ENCODE data around the gene GDA.

Gene GDA

DNA sequence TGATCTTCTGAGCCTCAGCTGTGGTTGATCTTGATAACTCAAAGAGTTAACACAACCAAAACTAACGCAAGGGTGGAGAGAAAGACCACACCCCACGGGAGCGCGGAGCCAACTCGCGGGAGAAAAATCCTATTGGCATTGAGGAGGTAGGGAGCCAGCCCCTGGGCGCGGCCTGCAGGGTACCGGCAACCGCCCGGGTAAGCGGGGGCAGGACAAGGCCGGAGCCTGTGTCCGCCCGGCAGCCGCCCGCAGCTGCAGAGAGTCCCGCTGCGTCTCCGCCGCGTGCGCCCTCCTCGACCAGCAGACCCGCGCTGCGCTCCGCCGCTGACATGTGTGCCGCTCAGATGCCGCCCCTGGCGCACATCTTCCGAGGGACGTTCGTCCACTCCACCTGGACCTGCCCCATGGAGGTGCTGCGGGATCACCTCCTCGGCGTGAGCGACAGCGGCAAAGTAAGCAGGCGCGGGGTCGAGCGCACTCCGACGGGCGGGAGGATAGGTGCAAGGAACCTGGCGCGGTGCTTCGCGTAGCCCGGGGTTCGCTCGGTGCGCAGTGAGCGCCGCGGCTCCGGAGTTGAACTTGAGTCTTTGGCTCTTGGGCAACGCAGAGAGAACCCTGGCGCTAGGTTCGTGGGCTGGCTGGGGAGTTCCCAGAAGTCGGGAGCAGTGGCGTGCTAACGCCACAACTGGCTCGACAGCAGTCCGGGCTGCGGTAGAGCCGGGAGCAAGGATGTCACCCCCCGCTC, at the start of gene GDA:
GDA (plus strand) TSS at position 210 of the 745 bp plus-strand sequence; CDS start at position 330, 120 bp downstream.
- in situ Hi-C loops (cut with HindIII; ENCODE audit: low sequenced_read_pairs), result no loop called here

DNA sequence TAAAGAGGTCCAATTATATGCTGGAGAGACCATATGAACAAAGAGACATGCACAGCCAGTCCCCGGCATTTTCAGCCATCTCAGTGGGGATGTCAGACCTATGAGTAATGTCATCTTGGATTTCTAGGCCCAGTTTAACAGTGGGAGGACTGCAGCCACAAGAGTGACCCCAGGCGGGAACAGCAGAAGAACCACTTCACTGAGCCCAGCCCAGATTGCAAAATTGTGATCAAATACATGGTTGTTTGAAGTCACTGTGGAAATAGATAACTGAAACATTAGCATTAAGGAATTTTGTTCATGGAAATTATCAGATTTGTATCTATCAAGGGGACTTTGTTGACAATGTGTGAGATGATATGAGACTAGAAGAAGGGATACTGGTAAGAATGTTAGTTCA, 46.7 kb upstream of the GDA start:
- in situ Hi-C loops (cut with HindIII; ENCODE audit: low sequenced_read_pairs), result no loop called here

DNA sequence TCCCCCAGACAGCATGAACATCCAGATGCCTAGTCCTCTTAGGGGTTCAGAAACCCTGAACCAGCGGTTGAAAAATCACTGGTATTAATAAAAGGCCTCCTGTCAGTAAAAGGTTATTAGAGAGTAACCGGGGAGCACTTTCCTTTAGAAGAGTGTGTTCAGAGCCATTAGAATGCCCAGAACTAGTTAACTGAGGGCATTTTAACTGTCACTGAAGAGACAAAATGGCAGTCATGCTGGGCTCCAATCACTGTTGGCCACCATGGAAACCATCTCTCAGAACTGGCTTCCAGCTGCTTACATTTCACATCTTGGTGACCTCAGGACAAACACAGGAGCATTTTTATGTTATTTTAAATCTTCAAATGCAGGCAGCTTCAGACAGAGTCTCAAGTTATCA, 36.2 kb upstream of the GDA start:
- in situ Hi-C loops (cut with HindIII; ENCODE audit: low sequenced_read_pairs), result no loop called here

DNA sequence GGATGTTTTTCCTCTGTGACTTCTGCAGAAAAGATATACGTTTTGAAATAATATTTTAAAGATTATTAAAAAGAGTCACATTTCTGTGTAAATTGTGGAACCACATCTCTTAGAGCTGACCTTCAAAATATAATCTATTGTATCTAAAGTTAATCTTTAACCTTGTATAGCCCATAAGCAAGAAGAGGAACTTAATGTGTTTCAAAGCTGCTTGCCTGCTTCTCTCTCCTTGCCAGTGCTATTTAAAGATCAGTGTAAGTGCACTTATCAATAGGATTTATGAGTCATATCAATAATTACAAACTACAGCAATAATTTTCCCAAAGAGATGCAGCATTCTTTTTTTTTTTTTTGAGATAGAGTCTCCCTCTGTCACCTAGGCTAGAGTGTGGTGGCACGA, 29.4 kb upstream of the GDA start:
- in situ Hi-C loops (cut with HindIII; ENCODE audit: low sequenced_read_pairs), result no loop called here

DNA sequence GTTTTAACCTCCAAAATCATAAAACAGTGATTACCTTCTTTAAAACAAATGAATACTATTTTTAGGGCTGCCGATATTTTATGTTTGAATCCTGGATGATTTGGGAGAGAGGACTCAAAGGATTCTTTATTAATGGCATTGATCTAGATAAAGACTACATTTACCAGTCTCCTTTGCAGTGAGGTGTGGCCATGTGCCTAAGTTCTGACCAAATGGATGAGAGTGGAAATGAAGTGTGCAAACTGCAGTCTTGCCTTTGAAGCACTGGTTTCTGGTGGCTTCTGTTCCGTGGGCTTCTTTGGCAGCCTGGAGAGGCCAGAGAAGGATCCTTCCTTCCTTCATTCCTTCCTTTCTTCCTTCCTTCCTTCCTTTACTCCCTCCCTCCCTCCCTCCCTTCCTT, 24.3 kb upstream of the GDA start:
- in situ Hi-C loops (cut with HindIII; ENCODE audit: low sequenced_read_pairs), result no loop called here

DNA sequence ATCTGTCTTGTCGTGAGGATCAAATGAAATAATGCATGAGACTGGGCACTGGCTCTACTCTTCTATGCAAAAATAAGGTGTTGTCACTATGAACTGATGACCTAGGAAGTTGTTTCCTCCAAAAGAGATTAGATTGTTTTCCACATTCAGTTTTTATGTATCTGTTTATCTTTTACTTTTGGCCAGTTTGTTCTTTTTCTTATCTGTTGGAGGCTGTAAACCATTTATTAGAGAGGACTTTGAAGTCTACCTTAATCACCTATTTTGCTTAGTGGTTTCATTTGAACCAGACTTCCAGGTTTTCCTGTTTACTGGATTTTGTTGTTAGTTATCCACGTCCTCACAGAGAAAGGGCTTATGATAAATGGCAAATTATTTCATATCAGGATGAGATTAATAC, 21.5 kb upstream of the GDA start:
- in situ Hi-C loops (cut with HindIII; ENCODE audit: low sequenced_read_pairs), result no loop called here

DNA sequence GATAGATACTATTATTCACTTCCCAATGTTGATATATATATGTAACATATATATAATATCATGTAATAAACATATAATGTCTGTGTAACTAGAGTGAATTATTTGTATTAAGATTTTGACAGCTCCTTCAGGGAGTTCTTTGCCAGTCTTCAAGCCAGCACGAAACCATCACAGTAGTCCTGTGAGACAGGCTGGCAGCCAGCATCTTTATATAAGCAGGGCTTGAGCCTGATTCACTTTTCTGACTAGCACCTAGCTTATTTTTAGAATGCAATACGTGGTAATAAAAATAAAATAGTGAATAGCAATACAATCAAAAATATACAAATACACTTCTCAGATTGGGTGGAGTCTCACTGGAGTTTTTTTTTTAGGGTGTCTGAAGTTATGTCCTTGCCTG, 20.7 kb upstream of the GDA start:
- in situ Hi-C loops (cut with HindIII; ENCODE audit: low sequenced_read_pairs), result no loop called here

DNA sequence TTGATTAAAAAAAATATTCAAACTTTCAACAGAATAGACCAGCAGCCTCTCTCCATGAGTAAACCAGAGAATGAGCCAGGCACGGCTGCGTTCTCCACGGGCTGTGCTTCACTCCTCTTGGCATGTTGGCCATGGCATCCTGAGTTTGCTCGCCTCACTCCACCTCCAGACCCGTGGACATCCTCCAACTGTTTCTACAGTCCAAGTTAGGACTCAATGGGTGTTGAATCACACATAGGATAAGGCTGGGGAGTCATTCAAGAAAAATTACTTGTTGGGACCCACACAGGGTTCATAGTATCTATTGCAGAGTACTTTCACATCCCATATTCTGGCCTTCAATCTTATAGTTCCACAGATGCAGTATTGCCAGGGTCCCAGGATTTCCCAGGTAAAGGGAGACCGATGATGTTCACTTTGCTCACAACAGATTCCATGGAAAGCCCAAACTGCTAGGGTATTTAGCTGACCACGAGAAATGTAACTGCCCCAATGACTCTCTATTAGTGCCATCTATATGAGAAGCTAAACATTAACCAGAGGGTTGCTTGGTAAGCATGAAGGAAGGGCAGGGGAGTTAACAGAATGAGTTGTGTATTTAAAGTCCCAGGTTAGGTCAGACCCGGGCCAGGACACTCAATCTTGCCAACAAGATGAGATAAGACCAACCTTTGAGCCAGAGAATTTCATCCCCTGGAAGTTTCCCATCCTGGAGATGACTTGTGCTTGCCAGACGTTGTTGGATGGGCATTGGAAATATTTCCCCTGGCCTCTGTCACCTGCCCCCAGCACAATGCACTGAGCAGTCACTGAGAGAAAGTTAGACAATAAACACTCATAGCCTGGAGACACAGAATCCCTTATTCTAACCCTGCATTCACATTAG, 19.7 kb upstream of the GDA start:
- in situ Hi-C loops (cut with HindIII; ENCODE audit: low sequenced_read_pairs), result no loop called here

DNA sequence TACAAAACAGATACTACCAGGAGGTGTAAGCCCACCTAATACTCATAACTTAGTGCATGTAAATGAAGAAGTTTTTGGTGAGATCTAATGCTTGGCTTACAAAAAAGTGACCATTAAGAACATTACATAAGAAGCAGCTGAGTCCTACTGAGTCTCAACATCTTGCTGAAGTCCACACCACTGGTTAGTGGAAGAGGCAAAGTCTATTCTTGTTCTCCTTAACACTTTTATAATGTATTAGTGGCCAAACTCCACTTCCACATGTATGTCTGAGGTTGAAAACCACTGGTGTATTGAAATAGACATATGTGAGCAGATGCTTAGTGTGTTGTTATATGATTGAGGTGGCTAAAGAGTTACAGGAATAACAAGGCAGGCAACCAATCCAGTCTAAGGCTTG, 18.9 kb upstream of the GDA start:
- in situ Hi-C loops (cut with HindIII; ENCODE audit: low sequenced_read_pairs), result no loop called here

DNA sequence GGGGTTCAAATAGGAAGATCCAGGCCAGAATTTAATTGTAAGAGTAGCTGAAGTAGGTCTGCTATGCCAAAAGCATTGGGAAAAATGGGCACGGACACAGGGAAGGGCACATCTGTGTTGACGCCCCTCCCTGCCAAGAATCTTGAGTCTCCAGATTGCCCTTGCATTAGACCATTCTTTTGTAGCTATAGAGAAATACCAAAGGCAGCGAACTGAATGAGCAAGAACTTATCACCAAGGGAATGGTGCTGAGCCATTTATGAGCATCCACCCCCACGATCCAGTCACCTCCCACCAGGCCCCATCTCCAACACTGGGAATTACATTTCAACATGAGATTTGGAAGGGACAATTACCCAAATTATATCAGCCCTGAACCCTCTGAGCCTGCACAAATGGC, 18.0 kb upstream of the GDA start:
- in situ Hi-C loops (cut with HindIII; ENCODE audit: low sequenced_read_pairs), result no loop called here

DNA sequence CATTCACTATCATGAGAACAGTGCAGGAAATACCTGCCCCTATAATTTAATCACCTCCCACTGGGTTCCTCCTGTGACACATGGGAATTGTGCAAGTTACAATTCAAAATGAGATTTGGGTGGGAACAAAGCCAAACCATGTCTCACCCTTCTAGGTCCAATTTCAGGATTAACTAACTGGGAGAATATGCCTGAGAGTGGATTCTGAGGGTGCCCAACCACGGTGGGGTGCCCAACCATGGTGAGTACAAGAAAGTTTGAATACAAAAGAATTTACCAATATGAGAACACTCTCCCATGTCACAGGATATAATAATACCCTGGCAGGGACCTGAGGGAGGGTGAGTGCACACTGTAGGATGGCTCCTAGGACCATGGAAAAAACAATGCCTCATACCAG, 17.2 kb upstream of the GDA start:
- in situ Hi-C loops (cut with HindIII; ENCODE audit: low sequenced_read_pairs), result no loop called here

DNA sequence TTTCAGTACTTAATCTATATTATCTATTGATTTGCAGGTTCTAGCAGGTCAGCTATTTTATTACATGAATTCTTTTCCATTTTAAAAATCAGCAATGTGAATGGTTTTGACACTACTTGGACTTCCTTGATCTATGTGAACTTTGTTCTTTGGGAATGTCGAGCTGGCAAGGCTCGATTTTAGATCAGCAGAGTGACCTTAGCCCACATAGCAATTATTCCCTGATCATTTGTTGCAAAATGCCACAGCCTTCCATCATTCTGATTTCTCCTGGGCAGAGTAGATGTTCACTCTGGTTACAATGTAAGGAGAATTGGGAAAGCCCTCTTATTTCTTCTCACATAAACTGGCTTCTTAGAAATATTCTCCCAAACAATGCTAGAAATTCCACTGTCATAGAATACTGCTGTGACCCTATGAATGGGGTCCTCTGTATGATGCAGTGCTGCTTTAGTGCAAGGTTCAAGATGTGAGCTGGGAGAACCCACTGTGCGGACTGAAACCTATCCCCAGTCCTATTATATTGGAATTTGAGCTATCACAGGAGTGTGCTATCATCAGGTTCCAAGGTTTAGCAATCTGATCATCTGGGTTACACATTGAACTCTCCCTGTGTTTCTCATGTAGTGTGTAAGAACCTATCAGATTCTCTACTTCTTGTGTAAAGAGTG, 15.7 kb upstream of the GDA start:
- in situ Hi-C loops (cut with HindIII; ENCODE audit: low sequenced_read_pairs), result no loop called here

DNA sequence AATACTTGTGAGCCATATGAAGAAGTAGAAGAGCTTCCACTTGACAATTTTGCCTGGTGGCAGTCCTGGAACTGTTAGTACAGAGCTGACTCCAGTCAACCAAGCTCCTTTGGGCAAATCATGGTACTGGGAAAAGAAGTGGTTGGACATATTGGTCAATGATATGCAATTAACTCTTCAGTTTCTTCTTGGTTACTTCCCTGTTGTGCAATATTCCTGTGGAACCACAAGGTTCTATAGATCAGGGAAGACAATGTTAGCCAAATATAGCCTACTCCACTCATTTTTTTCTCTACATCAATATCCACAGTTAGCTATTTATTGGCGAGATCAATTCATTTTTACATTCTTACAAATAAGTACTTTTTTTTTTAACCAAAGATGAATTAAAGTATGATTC, 14.4 kb upstream of the GDA start:
- in situ Hi-C loops (cut with HindIII; ENCODE audit: low sequenced_read_pairs), result no loop called here

DNA sequence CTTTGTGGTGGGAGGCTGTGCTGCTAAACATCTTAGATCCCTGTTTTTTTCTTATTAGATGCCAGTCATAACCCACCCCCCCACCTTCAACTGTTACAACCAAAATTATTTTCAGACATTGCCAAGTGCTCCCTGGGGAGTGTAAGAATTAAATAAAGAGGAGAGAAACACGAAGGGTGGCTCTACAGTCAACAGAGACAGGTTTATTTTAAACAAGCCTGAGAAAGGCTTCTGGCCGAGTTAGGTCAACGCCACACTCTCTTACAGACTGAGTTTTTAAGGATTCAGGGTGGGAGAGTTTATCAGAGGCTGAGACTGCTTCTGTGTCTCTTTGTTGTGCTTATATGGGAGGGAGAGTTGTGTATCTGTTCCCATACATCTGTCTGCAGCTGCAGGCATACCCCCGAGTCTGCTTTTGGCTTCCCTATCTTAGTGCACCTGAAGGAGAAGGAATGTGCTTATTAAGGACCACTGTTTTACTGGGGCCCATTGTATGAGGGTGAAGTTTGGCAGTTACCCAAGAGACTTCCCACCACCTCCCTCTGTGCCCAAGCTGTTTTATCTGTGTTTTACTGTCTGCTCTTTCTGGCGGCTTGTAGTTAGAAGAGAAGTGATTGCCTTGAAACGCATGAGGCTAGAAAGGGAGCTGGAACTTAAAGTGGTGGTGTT, 11.4 kb upstream of the GDA start:
- in situ Hi-C loops (cut with HindIII; ENCODE audit: low sequenced_read_pairs), result no loop called here

DNA sequence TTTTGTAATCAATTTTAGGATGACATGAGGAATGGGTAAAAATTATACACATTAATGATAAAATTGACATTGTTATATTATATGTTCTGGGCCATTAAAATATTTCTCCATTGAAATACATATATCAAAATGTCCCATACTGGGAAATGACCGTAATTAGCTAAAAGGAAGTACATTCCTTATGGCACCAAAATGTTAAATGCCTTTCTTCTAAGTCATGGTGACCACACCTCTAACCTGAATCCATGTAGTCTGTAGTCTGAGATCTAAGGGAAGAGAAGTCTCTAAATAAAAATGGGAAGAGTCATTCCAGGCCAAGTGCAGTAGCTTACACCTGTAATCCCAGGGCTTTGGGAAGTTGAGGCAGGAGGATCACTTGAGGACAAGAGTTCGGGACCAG, 10.0 kb upstream of the GDA start:
- in situ Hi-C loops (cut with HindIII; ENCODE audit: low sequenced_read_pairs), result no loop called here

DNA sequence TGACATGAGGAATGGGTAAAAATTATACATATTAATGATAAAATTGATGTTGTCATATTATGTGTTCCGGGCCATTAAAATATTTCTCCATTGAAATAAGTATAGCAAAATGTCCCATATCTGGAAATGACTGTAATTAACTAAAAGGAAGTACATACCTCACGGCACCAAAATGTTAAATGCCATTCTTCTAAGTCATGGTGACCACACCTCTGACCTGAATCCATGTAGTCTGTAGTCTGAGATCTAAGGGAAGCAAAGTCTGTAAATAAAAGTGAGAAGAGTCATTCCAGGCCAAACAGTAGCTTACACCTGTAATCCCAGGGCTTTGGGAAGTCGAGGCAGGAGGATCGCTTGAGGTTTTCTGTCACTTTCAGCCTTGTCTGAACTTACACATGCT, 8.7 kb upstream of the GDA start:
- in situ Hi-C loops (cut with HindIII; ENCODE audit: low sequenced_read_pairs), result no loop called here

DNA sequence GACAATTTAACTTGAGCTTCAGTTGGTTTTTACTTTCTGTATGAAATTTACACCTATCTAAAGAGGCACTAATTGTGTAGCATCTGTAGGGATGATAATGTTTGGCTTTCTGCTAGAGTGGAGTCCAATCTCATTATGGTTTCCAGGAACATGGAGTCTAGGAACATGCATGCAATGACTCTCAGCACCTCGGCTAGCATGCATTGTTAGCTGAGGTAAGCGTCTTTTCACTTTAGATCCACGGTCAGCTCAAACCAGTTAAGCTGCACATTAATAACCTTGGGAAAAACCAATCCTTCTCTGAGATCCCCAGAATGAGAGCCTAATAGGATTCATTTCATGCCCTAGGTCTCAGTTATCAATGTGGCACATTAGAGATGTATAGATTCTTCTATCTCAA, 7.8 kb upstream of the GDA start:
- in situ Hi-C loops (cut with HindIII; ENCODE audit: low sequenced_read_pairs), result no loop called here

DNA sequence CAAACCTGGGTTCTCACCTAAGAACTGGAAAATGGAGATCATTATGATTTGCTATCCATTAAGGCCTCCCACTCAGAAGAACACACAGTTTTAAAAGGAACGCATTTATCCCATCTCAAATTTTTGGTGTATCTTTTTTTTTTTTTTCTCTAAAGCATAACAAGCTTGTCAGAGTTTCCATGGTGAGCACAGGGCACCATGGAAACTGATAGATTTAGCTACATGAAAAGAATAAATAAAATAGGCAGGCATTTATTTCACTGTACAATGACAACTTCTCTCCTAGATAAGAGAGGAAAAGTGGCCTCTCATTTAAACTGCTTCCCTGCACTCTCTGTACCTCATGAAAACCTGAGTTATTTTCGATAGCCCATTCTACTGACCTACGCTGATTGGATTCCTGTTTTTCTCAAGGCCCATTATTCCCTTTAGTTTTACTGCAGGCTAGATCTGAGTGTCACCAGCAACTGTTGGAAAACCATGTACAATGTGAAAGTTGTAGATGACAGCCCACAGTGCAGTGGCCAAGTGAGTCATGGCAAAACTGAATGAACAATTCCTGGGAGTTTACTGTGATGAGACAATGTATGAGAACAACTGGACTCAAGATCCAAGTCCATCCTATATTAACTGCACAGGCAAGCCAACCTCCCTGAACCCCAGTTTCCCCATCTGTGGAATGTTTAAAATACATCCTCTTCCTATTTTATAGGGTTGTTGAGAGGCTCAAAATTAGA, 4.3 kb upstream of the GDA start:
- in situ Hi-C loops (cut with HindIII; ENCODE audit: low sequenced_read_pairs), result no loop called here

DNA sequence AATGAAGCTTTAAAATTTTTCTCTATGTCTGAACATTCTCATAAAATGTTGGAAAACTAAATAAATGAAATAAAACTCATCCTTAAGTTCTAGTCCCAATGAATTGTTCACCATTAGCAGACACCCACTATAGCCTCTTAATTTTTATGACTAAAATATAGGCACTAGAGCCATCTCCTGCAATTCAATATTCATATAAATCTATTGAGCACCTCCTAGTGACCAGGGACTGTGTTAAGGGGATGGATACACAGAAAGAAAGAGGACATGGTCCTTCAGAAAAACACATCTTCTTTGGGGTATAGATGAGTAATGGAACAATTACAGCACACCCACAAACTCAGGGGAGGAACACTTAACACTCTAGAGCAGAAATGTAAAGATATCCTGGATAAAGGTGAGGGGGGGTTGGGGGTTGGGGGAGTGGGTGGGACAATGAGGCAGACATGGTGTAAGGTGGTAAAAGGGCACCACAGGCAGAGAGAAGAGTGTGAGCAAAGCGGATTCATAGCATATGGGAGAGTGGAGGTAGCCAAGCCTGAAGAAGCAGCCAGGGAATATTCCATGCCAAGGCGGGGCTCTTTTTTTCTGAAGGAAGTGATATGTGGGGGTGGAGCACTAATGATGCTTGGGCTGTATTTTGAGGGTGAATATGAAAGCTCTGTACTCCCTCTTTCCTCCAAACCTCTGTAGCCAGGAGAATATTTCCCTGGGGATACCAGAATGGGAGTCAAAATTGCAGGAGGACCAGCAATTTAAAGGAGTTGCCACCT, 3.3 kb upstream of the GDA start:
- in situ Hi-C loops (cut with HindIII; ENCODE audit: low sequenced_read_pairs), result no loop called here

DNA sequence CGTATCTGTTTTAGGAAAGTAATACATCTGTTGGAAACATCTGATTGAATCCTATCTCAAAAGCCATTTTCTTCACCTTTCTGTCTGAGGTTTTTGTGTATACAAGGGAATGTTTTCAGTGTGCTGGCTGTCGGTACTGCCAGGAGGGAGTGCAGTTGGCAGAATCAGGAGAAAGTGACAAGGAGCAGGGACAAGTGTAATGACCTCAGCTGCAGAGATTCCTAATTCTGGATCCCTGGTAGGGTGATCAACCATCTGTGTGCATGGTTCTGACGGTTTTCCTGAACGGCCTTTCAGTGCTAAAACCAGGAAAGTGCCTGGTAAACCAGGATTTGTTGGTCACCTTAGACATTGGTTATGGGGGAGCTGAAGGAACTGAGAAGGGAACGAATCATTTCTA, 1.6 kb upstream of the GDA start:
- in situ Hi-C loops (cut with HindIII; ENCODE audit: low sequenced_read_pairs), result no loop called here

Measured in DLD1 (cell line).